Right lobe of liver (tissue), 6 donors: ENCODE measurements around the gene ABCC3. TPM values are rescaled to one million over a fixed set of nuclear protein-coding genes. Genes with fewer than 3 reads are reported as not detected.

ENCODE experiments used
- ATAC-seq, 4 donors: fragments of 200-7000 bp; cut with Tn5 transposase; one replicate each; pipeline ENCODE4 v1.9.1; 2020; ENCODE audit warnings: mild to moderate bottlenecking in 4 of 4, moderate library complexity in 4 of 4
- DNase-seq, 3 donors: peaks; one replicate each; pipeline ENCODE4 v3.0.0-alpha.2; 2020
- H3K27ac ChIP-seq, 3 donors: fragments of 200-600 bp; one replicate each; pipeline ENCODE4 v1.8.0; 2022
- H3K27me3 ChIP-seq, 2 donors: fragments of 200-600 bp; one replicate each; pipeline ENCODE4 v1.8.0; 2022
- H3K36me3 ChIP-seq, 4 donors: fragments of 200-600 bp; sonication (generic) in 1 of 4; one replicate each; pipeline versions ENCODE4 v1.5.1 to v1.8.0; 2017 to 2022; ENCODE audit warnings: control low read depth in 1 of 4
- H3K4me1 ChIP-seq, 4 donors: fragments of 200-600 bp; sonication (generic) in 1 of 4; one replicate each; pipeline versions ENCODE4 v1.5.1 to v1.8.0; 2017 to 2022; ENCODE audit warnings: control low read depth in 1 of 4
- H3K4me3 ChIP-seq, 3 donors: fragments of 200-600 bp; one replicate each; pipeline ENCODE4 v1.8.0; 2022
- H3K9me3 ChIP-seq, 4 donors: fragments of 200-600 bp; sonication (generic) in 1 of 4; one replicate each; pipeline versions ENCODE4 v1.5.1 to v1.8.0; 2017 to 2022; ENCODE audit warnings: control low read depth in 1 of 4
- CTCF ChIP-seq, 4 donors: fragments of 200-600 bp in 3 of 4; fragments of 450-650 bp in 1 of 4; IDR thresholded peaks; one replicate each; pipeline versions ENCODE4 v1.5.1 to v1.8.0; 2016 to 2022; ENCODE audit warnings: antibody characterized with exemption in 4 of 4, mild to moderate bottlenecking in 2 of 4
- POLR2A ChIP-seq: fragments of 450-650 bp; IDR thresholded peaks from one replicate; pipeline ENCODE4 v1.6.1; 2017; ENCODE audit warnings: antibody characterized with exemption, mild to moderate bottlenecking
- WGBS: methylation state at CpG from one replicate; pipeline ENCODE4 v1.1.6; 2018; ENCODE audit warnings: low coverage, low lambda C conversion rate; ENCODE audit not compliant: insufficient coverage; ENCODE audit errors: missing lambda C conversion rate; 5-methylcytosine and 5-hydroxymethylcytosine counted together
- intact Hi-C, 2 donors: fragments of 100-400 bp; cut with DNase I; formaldehyde crosslinking; loops; one replicate each; pipeline versions ENCODE4 v1.11.2 to v1.14.1; 2022
- total RNA-seq, 6 experiments: library from RNA; depleted of rRNA in 2 of 6; stranded (reverse); fragments of >200 nt in 2 of 6; fragmentation: NEBNext Ultra II Directional in 3 of 6; extraction: Animal tissue kit (Norgen Biotek cat#: 25700) in 3 of 6; gene quantifications; one replicate each; pipeline versions ENCODE4 v1.1.0 to v1.2.4, GENCODE V29; 2016 to 2023
- donor health status: DM: no; HTN: yes; CAD: no.
- donor health status: DM: no; HTN: no; CAD: no.
- donor health status: DM: no; HTN: no; CAD: no.
- donor health status: DM: no; HTN: yes; CAD: no.
- donor health status: DM: no; HTN: yes; CAD: no.

The ABCC3 gene
- total RNA-seq, 6 experiments from 2014 or later = 146 to 286 (median 178) TPM

- 75% methylated on average over 2 of the region's 12 CpGs for WGBS
- no peak for DNase-seq
- Histone ChIP-seq H3K27me3 (no peaks in the 10 kb centered on the region), H3K27ac (no peak overlapping the region), H3K9me3 (no peaks in the 10 kb centered on the region), H3K4me1 (no peaks in the 10 kb centered on the region), H3K4me3 (no peak overlapping the region), H3K36me3 (no peaks in the 10 kb centered on the region)
- TF ChIP-seq CTCF (IDR thresholded peaks at IDR 0.05) = no peak
- ATAC-seq = no peak
- intact Hi-C loops = no loop called here
Observed at GRCh38 chr17:50612281-50612680, 22.4 kb upstream of the ABCC3 start.

GRCh38 chr17:50613007-50613992 is 21.4 kb upstream of the ABCC3 start:
- H3K9me3 ChIP-seq = no peaks in the 10 kb centered on the region
- no peak overlapping the region for H3K27ac ChIP-seq
- H3K4me1 ChIP-seq = no peaks in the 10 kb centered on the region
- no peaks in the 10 kb centered on the region for H3K36me3 ChIP-seq
- ATAC-seq (no peak), DNase-seq (no peak)
- H3K4me3 ChIP-seq = no peak overlapping the region
- intact Hi-C loops = no loop called here
- 76% methylated on average over 11 of the region's 26 CpGs for WGBS
- no peaks in the 10 kb centered on the region for H3K27me3 ChIP-seq
- TF ChIP-seq CTCF (IDR thresholded peaks at IDR 0.05) (no peak), POLR2A (no peak)

DNA sequence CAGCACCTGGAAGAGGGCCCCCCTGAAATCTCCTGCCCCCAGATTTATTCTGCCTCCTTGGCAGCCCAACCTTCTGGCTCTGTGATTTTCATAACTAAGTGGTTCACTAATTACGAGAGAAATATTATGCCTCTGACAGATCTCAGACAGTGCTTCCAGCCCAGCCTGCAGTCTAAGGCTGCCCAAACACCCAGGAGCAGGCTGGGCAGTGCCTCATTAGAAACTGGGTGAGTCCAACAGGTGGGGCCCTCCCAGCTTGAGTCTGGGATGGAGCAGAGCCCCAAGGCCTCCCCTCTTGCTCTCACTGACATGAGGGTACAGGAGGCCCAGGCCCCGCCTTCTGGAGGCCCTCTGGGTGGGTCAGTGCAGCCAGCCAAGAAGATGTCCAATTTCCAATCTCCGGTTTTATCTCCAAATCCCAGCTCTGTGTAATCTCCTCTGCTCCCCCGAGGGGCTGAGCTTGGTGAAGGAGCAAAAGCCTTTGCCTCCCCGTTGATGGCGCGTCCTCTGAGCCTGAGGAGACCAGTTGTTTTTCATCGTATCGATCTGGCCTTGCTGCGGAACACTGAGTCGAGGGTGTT is 20.1 kb upstream of the ABCC3 start:
- TF ChIP-seq POLR2A (no peak), CTCF (IDR thresholded peaks at IDR 0.05) (no peak)
- Histone ChIP-seq H3K36me3 (no peaks in the 10 kb centered on the region), H3K27ac (no peak overlapping the region), H3K9me3 (no peaks in the 10 kb centered on the region), H3K4me1 (no peaks in the 10 kb centered on the region), H3K27me3 (no peaks in the 10 kb centered on the region), H3K4me3 (no peak overlapping the region)
- ATAC-seq (no peak), DNase-seq (no peak)
- intact Hi-C loops = loop anchor here (5.0 kb wide), 2 partner anchors 47 to 62 kb away; no protein-coding TSS in a partner anchor
- 73% methylated on average over 4 of the region's 11 CpGs for WGBS

- TF ChIP-seq POLR2A = no peak
- TF ChIP-seq CTCF (IDR thresholded peaks at IDR 0.05) = no peak
- Histone ChIP-seq H3K36me3 (no peaks in the 10 kb centered on the region), H3K4me1 (no peaks in the 10 kb centered on the region), H3K4me3 (no peak overlapping the region), H3K9me3 (no peaks in the 10 kb centered on the region), H3K27ac (no peak overlapping the region), H3K27me3 (no peaks in the 10 kb centered on the region)
- 65% methylated on average over 4 of the region's 7 CpGs for WGBS
- intact Hi-C loops = loop anchor here (5.0 kb wide), 2 partner anchors 49 to 64 kb away; no protein-coding TSS in a partner anchor
- no peak for ATAC-seq
- DNase-seq = no peak
Observed at GRCh38 chr17:50615828-50616227, 18.9 kb upstream of the ABCC3 start.
